B cell (primary cell): ENCODE results near the gene DPH6. TPM values are rescaled to one million over a fixed set of nuclear protein-coding genes. Genes with fewer than 3 reads are reported as not detected.

Source experiments
- ATAC-seq: fragments of 200-7000 bp; cut with Tn5 transposase; one replicate; pipeline ENCODE4 v1.10.0; 2021; ENCODE audit warnings: low read depth, mild to moderate bottlenecking, moderate number of reproducible peaks, moderate library complexity
- CTCF ChIA-PET: fragments of 350-600 bp; sonication (Branson Sonifier 250); formaldehyde crosslinking; loops from one replicate; lab custom pipeline; 2021; ENCODE audit warnings: antibody characterized with exemption, inconsistent platforms; lab: Charles Lee
- POLR2A ChIA-PET: fragments of 350-600 bp; sonication (Branson Sonifier 250); formaldehyde crosslinking; loops from one replicate; lab custom pipeline; 2021; ENCODE audit warnings: antibody characterized with exemption; lab: Charles Lee
- DNase-seq: peaks from one replicate; pipeline ENCODE4 v3.0.0; 2013
- H2AFZ ChIP-seq: 2 replicates; pipeline ENCODE4 v1.6.1; 2012; ENCODE audit warnings: mild to moderate bottlenecking, low read depth, low read length; ENCODE audit not compliant: insufficient read depth, poor library complexity, severe bottlenecking
- H3K27ac ChIP-seq, 2 donors: 1 replicate in 1 of 2; 2 replicates in 1 of 2; pipeline ENCODE4 v1.5.1; 2012 to 2013; ENCODE audit warnings: low read length in 2 of 2, mild to moderate bottlenecking in 2 of 2, moderate library complexity in 1 of 2
- H3K27me3 ChIP-seq, 4 experiments: fragments of 200-600 bp in 1 of 4; sonication (generic) in 1 of 4; replicated peaks in 1 of 4; 1 replicate in 2 of 4; 2 replicates in 2 of 4; pipeline versions ENCODE4 v1.6.1 to v1.7.0; 2013 to 2016; ENCODE audit warnings: low read length in 3 of 4, mild to moderate bottlenecking in 2 of 4, mixed read lengths in 1 of 4, moderate library complexity in 1 of 4; ENCODE audit not compliant: insufficient read depth in 4 of 4, control insufficient read depth in 3 of 4; ENCODE audit errors: control extremely low read depth in 1 of 4
- H3K36me3 ChIP-seq, 2 experiments: replicated peaks in 1 of 2; 1 replicate in 1 of 2; 2 replicates in 1 of 2; pipeline versions ENCODE4 v1.6.1 to v1.7.1; 2013; ENCODE audit warnings: low read length in 1 of 2; ENCODE audit not compliant: insufficient read depth in 2 of 2, control insufficient read depth in 1 of 2; ENCODE audit errors: control extremely low read depth in 1 of 2, extremely low read depth in 1 of 2
- H3K4me1 ChIP-seq, 2 donors: fragments of 200-600 bp in 1 of 2; sonication (generic) in 1 of 2; 1 replicate in 1 of 2; 2 replicates in 1 of 2; pipeline versions ENCODE4 v1.5.1 to v1.6.1; 2013 to 2017; ENCODE audit warnings: low read length in 2 of 2; ENCODE audit not compliant: control insufficient read depth in 2 of 2, insufficient read depth in 2 of 2
- H3K4me2 ChIP-seq: replicated peaks from 2 replicates; pipeline ENCODE3; 2012; ENCODE audit warnings: mild to moderate bottlenecking, low read depth, low read length; ENCODE audit not compliant: poor library complexity, severe bottlenecking
- H3K4me3 ChIP-seq, 5 experiments: fragments of 200-600 bp in 1 of 5; sonication (generic) in 1 of 5; 1 replicate in 3 of 5; 2 replicates in 2 of 5; pipeline versions ENCODE4 v1.5.1 to v1.7.0; 2011 to 2016; ENCODE audit warnings: low read length in 4 of 5, mild to moderate bottlenecking in 4 of 5, low read depth in 2 of 5, control low read depth in 1 of 5, moderate library complexity in 1 of 5; ENCODE audit not compliant: insufficient read depth in 1 of 5; ENCODE audit errors: control extremely low read depth in 1 of 5, extremely low read depth in 1 of 5
- H3K79me2 ChIP-seq: fragments of 200-600 bp; sonication (generic); one replicate; pipeline ENCODE4 v1.6.0; 2016; ENCODE audit warnings: low read length; ENCODE audit not compliant: control insufficient read depth, insufficient read depth
- H3K9ac ChIP-seq: fragments of 200-600 bp; sonication (generic); 2 replicates; pipeline ENCODE4 v1.6.1; 2017; ENCODE audit warnings: mild to moderate bottlenecking, low read length, moderate library complexity
- H3K9me3 ChIP-seq, 3 donors: one replicate each; pipeline versions ENCODE4 v1.6.1 to v1.7.1; 2013; ENCODE audit warnings: low read length in 2 of 3; ENCODE audit not compliant: control insufficient read depth in 2 of 3, insufficient read depth in 1 of 3; ENCODE audit errors: control extremely low read depth in 1 of 3
- H4K20me1 ChIP-seq: 2 replicates; pipeline ENCODE4 v1.6.0; 2012; ENCODE audit warnings: mild to moderate bottlenecking, low read length; ENCODE audit not compliant: insufficient read depth, control insufficient read depth, poor library complexity, severe bottlenecking
- H3K27ac Mint-ChIP-seq: one replicate; pipeline ENCODE4 v1.8.0; 2021; ENCODE audit warnings: mixed read lengths
- H3K27me3 Mint-ChIP-seq: one replicate; pipeline ENCODE4 v1.8.0; 2021; ENCODE audit warnings: mixed read lengths
- H3K4me1 Mint-ChIP-seq: one replicate; pipeline ENCODE4 v1.8.0; 2021; ENCODE audit warnings: mixed read lengths
- H3K4me3 Mint-ChIP-seq: one replicate; pipeline ENCODE4 v1.8.0; 2021; ENCODE audit warnings: mixed read lengths
- H3K9me3 Mint-ChIP-seq: one replicate; pipeline ENCODE4 v1.8.0; 2022; ENCODE audit warnings: mixed read lengths; ENCODE audit not compliant: insufficient read depth
- CTCF ChIP-seq: fragments of 200-600 bp; IDR thresholded peaks from one replicate; pipeline ENCODE4 v1.8.0; 2022; ENCODE audit warnings: antibody characterized with exemption, mild to moderate bottlenecking
- EZH2 ChIP-seq: IDR thresholded peaks from 2 replicates; pipeline ENCODE4 v1.6.1; 2012; ENCODE audit warnings: borderline replicate concordance, low read depth, mild to moderate bottlenecking, moderate library complexity, low read length; ENCODE audit not compliant: insufficient read depth, poor library complexity, severe bottlenecking
- WGBS: methylation state at CpG from one replicate; pipeline ENCODE4 v1.1.5; 2013; ENCODE audit warnings: missing lambda C conversion rate; ENCODE audit not compliant: insufficient coverage; 5-methylcytosine and 5-hydroxymethylcytosine counted together
- intact Hi-C: fragments of 100-400 bp; cut with micrococcal nuclease; formaldehyde crosslinking; loops from one replicate; pipeline ENCODE4 v1.10.0; 2022
- polyA plus RNA-seq: library from polyadenylated mRNA; depleted of rRNA; stranded (reverse); fragments of >200 nt; gene quantifications from 2 replicates; pipeline ENCODE4 v1.2.3, GENCODE V29; 2012
- total RNA-seq, 2 donors: library from RNA; stranded (reverse); fragments of 120-200 nt in 1 of 2; gene quantifications; 1 replicate in 1 of 2; 2 replicates in 1 of 2; pipeline versions ENCODE4 v1.2.3 to v1.2.4, GENCODE V29; 2013 to 2022

Gene DPH6
- total and polyA plus RNA-seq, 2 donors (not counting 1 experiment from before 2014, with no cell fraction given) = 5.4 to 13.3 TPM

DNA sequence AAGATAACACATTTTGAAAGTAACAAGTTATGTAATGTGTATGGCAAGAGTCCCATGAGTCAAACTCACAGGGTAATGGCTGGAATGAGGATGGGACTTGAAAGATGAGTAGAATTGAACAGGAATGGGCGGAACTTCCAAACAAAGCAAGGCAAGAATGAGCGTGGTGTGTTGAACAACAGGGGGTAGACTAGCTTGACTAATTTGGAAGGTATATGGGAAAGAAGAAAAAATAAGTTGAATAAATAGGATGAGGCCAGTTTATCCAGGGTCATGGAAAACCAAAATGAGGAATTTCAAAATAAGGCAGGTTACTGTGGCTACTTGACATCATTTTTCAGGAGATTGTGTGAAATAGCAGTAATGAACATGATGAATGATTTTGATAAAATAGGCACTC, 2.5 kb upstream of the DPH6 start:
- Histone ChIP-seq H3K9ac (no peak overlapping the region), H3K9me3 (no peaks in the 10 kb centered on the region), H3K4me2 (no peak overlapping the region), H2AFZ (no peak overlapping the region), H3K36me3 (no peaks in the 10 kb centered on the region), H3K27ac (no peak overlapping the region), H4K20me1 (no peaks in the 10 kb centered on the region), H3K4me1 (peaks cover 14 to 15% of the 10 kb centered on the region in 2 donors), H3K27me3 (no peaks in the 10 kb centered on the region), H3K4me3 (no peak overlapping the region), H3K79me2 (peaks cover 5% of the 10 kb centered on the region)
- intact Hi-C loops = no loop called here
- no peaks in the 10 kb centered on the region for H3K27me3 Mint-ChIP-seq
- H3K9me3 Mint-ChIP-seq = no peaks in the 10 kb centered on the region
- TF ChIP-seq EZH2 (no peak), CTCF (no peak)
- CTCF ChIA-PET = no interaction called here
- DNase-seq = no peak
- POLR2A ChIA-PET = no interaction called here
- no peak for ATAC-seq
- no peak overlapping the region for H3K4me3 Mint-ChIP-seq
- 100% methylated on average over 2 of the region's 2 CpGs for WGBS
- no peak overlapping the region for H3K27ac Mint-ChIP-seq
- peaks cover 23% of the 10 kb centered on the region for H3K4me1 Mint-ChIP-seq

DNA sequence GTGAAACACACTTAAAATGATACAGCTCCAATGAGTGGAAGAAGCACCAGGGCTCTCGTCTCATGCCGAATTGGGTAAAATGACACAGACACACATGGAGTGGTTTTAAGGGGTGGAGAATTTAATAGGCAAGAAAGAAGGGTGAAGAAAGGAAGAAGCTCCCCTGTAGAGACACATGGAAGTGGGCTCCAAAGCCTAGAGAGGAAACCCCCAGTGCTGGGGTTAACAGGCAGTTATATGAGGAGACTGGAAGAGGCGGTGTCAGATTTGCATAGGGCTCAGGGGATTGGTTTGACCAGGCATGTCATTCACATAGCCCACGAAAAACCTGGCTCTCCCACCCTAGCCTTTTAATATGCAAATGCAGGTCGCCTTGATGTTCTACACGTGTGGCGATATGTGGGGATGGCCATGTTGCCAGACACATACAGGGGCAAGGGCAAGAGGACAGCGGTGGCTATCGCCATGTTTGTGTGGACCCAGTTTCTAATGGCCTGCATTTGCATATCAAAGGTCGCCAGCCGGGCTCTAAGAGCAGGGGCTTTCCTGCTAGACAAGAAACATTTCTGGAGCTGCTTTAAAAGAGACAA, 1.9 kb upstream of the DPH6 start:
- Histone ChIP-seq H3K27ac (no peak overlapping the region), H3K4me1 (peaks cover 14 to 15% of the 10 kb centered on the region in 2 donors), H3K9ac (no peak overlapping the region), H3K36me3 (no peaks in the 10 kb centered on the region), H3K9me3 (no peaks in the 10 kb centered on the region), H3K79me2 (peaks cover 6% of the 10 kb centered on the region), H3K4me3 (no peak overlapping the region), H3K4me2 (no peak overlapping the region), H3K27me3 (no peaks in the 10 kb centered on the region), H2AFZ (no peak overlapping the region), H4K20me1 (no peaks in the 10 kb centered on the region)
- H3K4me3 Mint-ChIP-seq = no peak overlapping the region
- ChIA-PET POLR2A (no interaction called here), CTCF (no interaction called here)
- intact Hi-C loops = no loop called here
- ATAC-seq (no peak), DNase-seq (peak; percentile 3)
- H3K27ac Mint-ChIP-seq = peak overlapping the region; percentile 13
- H3K9me3 Mint-ChIP-seq = no peaks in the 10 kb centered on the region
- H3K4me1 Mint-ChIP-seq = peaks cover 23% of the 10 kb centered on the region
- TF ChIP-seq EZH2 (no peak), CTCF (no peak)
- 96% methylated on average over 9 of the region's 11 CpGs for WGBS
- H3K27me3 Mint-ChIP-seq = no peaks in the 10 kb centered on the region
